H9 (cell line): Measurements from ENCODE around the gene ZNF264. TPM values are rescaled to one million over a fixed set of nuclear protein-coding genes. Genes with fewer than 3 reads are reported as not detected.

Source experiments
- DNase-seq: peaks from one replicate; pipeline ENCODE4 v3.0.0-alpha.2; 2017
- H2AFZ ChIP-seq: one replicate; pipeline ENCODE4 v1.6.1; 2013; ENCODE audit warnings: mild to moderate bottlenecking, low read length, control low read depth, moderate library complexity
- H2AK5ac ChIP-seq: 2 replicates; pipeline ENCODE4 v1.6.1; 2013; ENCODE audit warnings: low read length, control low read depth, mixed read lengths; ENCODE audit not compliant: insufficient read length
- H2BK120ac ChIP-seq: one replicate; pipeline ENCODE4 v1.6.1; 2013; ENCODE audit warnings: low read depth, mild to moderate bottlenecking, low read length, control low read depth, inconsistent platforms; ENCODE audit not compliant: poor library complexity, severe bottlenecking
- H2BK12ac ChIP-seq: 2 replicates; pipeline ENCODE4 v1.6.1; 2013; ENCODE audit warnings: low read length, control low read depth, mixed read lengths, low read depth; ENCODE audit not compliant: insufficient read length
- H2BK15ac ChIP-seq: 2 replicates; pipeline ENCODE4 v1.6.1; 2013; ENCODE audit warnings: low read depth, low read length, control low read depth
- H2BK20ac ChIP-seq: one replicate; pipeline ENCODE4 v1.6.1; 2013; ENCODE audit warnings: low read depth, mild to moderate bottlenecking, low read length, control low read depth, inconsistent platforms; ENCODE audit not compliant: poor library complexity, severe bottlenecking
- H2BK5ac ChIP-seq: 2 replicates; pipeline ENCODE4 v1.6.1; 2013; ENCODE audit warnings: low read length, control low read depth, mixed read lengths; ENCODE audit not compliant: insufficient read length
- H3K14ac ChIP-seq: 2 replicates; pipeline ENCODE4 v1.6.1; 2013; ENCODE audit warnings: low read length, control low read depth; ENCODE audit not compliant: insufficient read depth
- H3K18ac ChIP-seq: 2 replicates; pipeline ENCODE4 v1.6.1; 2013; ENCODE audit warnings: low read depth, mild to moderate bottlenecking, mixed read lengths, low read length, control low read depth; ENCODE audit not compliant: insufficient read length
- H3K23ac ChIP-seq: 2 replicates; pipeline ENCODE4 v1.6.1; 2013; ENCODE audit warnings: low read length, control low read depth, mixed read lengths, low read depth; ENCODE audit not compliant: insufficient read length
- H3K23me2 ChIP-seq: 2 replicates; pipeline ENCODE4 v1.6.1; 2013; ENCODE audit warnings: low read depth, mild to moderate bottlenecking, mixed read lengths, low read length, control low read depth; ENCODE audit not compliant: insufficient read length, poor library complexity, severe bottlenecking
- H3K27ac ChIP-seq: 2 replicates; pipeline ENCODE4 v1.5.1; 2013; ENCODE audit warnings: low read length, control low read depth, mixed read lengths, low read depth; ENCODE audit not compliant: insufficient read length
- H3K27me3 ChIP-seq: 2 replicates; pipeline ENCODE4 v1.6.1; 2013; ENCODE audit warnings: low read length, control low read depth, inconsistent platforms; ENCODE audit not compliant: insufficient read depth
- H3K4ac ChIP-seq: 2 replicates; pipeline ENCODE4 v1.6.1; 2013; ENCODE audit warnings: low read depth, mild to moderate bottlenecking, control low read depth, inconsistent platforms, low read length, moderate library complexity
- H3K4me1 ChIP-seq: 2 replicates; pipeline ENCODE4 v1.6.1; 2013; ENCODE audit warnings: low read length, control low read depth, inconsistent platforms; ENCODE audit not compliant: insufficient read depth
- H3K4me2 ChIP-seq: 2 replicates; pipeline ENCODE4 v1.6.1; 2013; ENCODE audit warnings: low read length, control low read depth, mixed read lengths; ENCODE audit not compliant: insufficient read length, insufficient read depth
- H3K56ac ChIP-seq: 2 replicates; pipeline ENCODE4 v1.6.1; 2013; ENCODE audit warnings: low read depth, mild to moderate bottlenecking, mixed read lengths, low read length, control low read depth; ENCODE audit not compliant: insufficient read length
- H3K79me1 ChIP-seq: 2 replicates; pipeline ENCODE4 v1.6.1; 2013; ENCODE audit warnings: low read depth, mild to moderate bottlenecking, moderate library complexity, low read length, control low read depth, inconsistent platforms; ENCODE audit not compliant: insufficient read depth, poor library complexity, severe bottlenecking
- H3K79me2 ChIP-seq: 2 replicates; pipeline ENCODE4 v1.6.1; 2013; ENCODE audit warnings: low read length, control low read depth, inconsistent platforms; ENCODE audit not compliant: insufficient read depth
- H3K9ac ChIP-seq: 2 replicates; pipeline ENCODE4 v1.6.1; 2013; ENCODE audit warnings: low read length, control low read depth, mixed read lengths; ENCODE audit not compliant: insufficient read length; ENCODE audit errors: extremely low read depth
- H3K9me3 ChIP-seq: one replicate; pipeline ENCODE4 v1.6.1; 2013; ENCODE audit warnings: low read depth, low read length, inconsistent platforms; ENCODE audit not compliant: control insufficient read depth
- H3T11ph ChIP-seq: one replicate; pipeline ENCODE4 v1.6.1; 2013; ENCODE audit warnings: mild to moderate bottlenecking, low read length, control low read depth, inconsistent platforms
- H4K20me1 ChIP-seq: one replicate; pipeline ENCODE4 v1.6.1; 2013; ENCODE audit not compliant: control insufficient read depth, insufficient read length, insufficient read depth
- H4K5ac ChIP-seq: 2 replicates; pipeline ENCODE4 v1.6.1; 2013; ENCODE audit warnings: low read depth, mild to moderate bottlenecking, mixed read lengths, low read length, control low read depth; ENCODE audit not compliant: insufficient read length
- H4K8ac ChIP-seq: replicated peaks from 2 replicates; pipeline ENCODE4 v1.6.1; 2013; ENCODE audit warnings: low read length, control low read depth, mixed read lengths, low read depth; ENCODE audit not compliant: insufficient read length
- H4K91ac ChIP-seq: 2 replicates; pipeline ENCODE4 v1.6.1; 2013; ENCODE audit warnings: low read depth, mild to moderate bottlenecking, moderate library complexity, mixed read lengths, low read length, control low read depth; ENCODE audit not compliant: insufficient read length
- H3K27ac Mint-ChIP-seq, 3 experiments: 2 replicates in 2 of 3; 3 replicates in 1 of 3; pipeline ENCODE4 v1.8.0; 2020 to 2021; ENCODE audit warnings: mixed read lengths in 3 of 3, mild to moderate bottlenecking in 1 of 3, moderate library complexity in 1 of 3
- H3K27me3 Mint-ChIP-seq: 2 replicates; pipeline ENCODE4 v1.8.0; 2021; ENCODE audit warnings: low read depth, mild to moderate bottlenecking, moderate library complexity, mixed read lengths
- H3K36me3 Mint-ChIP-seq, 3 experiments: 2 replicates in 2 of 3; 3 replicates in 1 of 3; pipeline ENCODE4 v1.8.0; 2020 to 2021; ENCODE audit warnings: low read depth in 3 of 3, mixed read lengths in 3 of 3; ENCODE audit not compliant: insufficient read depth in 1 of 3
- H3K4me1 Mint-ChIP-seq, 2 experiments: 2 replicates each; pipeline ENCODE4 v1.8.0; 2020; ENCODE audit warnings: mixed read lengths in 2 of 2
- H3K4me3 Mint-ChIP-seq, 2 experiments: 2 replicates in 1 of 2; 3 replicates in 1 of 2; pipeline ENCODE4 v1.8.0; 2020 to 2021; ENCODE audit warnings: mild to moderate bottlenecking in 2 of 2, mixed read lengths in 2 of 2, moderate library complexity in 1 of 2
- H3K9me3 Mint-ChIP-seq, 2 experiments: 2 replicates in 1 of 2; 3 replicates in 1 of 2; pipeline ENCODE4 v1.8.0; 2020; ENCODE audit warnings: mild to moderate bottlenecking in 2 of 2, mixed read lengths in 2 of 2, moderate library complexity in 1 of 2
- WGBS: extraction: QIAGEN DNeasy Blood & Tissue Kit; methylation state at CpG from one replicate; pipeline ENCODE4 v1.1.7; 2013; ENCODE audit warnings: missing lambda C conversion rate, low lambda C conversion rate, mixed read lengths; ENCODE audit not compliant: insufficient read length; ENCODE audit errors: extremely low coverage; 5-methylcytosine and 5-hydroxymethylcytosine counted together
- total RNA-seq: library from RNA; stranded (reverse); gene quantifications from 2 replicates; pipeline ENCODE4 v1.2.1, GENCODE V29; 2021
- TF ChIP-seq, protein P1 (sequence below): fragments of 200-600 bp; sonication (generic); conservative IDR thresholded peaks from 3 replicates; pipeline ENCODE4 v1.8.0; 2021; ENCODE audit warnings: antibody characterized with exemption, mild to moderate bottlenecking

The ZNF264 gene
- total RNA-seq, 1 experiment from 2014 or later = 25.3 TPM

DNA sequence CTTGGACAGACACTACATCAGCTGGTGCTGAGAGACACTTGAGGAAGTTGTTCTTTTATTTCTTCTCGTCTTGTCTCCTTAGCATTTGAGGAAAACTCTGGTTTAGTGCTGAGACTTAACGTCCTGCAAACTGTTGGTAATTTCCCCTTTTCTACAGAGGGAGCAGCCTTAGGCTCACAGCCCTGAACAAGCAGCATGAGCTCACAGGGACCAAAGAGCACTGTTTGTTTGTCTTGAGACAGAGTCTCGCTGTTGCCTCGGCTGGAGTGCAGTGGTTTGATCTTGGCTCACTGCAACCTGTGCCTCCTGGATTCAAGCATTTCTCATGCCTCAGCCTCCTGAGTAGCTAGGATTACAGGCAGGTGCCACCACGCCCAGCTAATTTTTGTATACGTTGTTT, 54.7 kb downstream of the ZNF264 start:
- no peaks in the 10 kb centered on the region for H3K27me3 ChIP-seq
- no peak overlapping the region for H2BK12ac ChIP-seq
- no peak overlapping the region for H2BK5ac ChIP-seq
- no peak overlapping the region for H3K9ac ChIP-seq
- no peak overlapping the region for H3K14ac ChIP-seq
- no peak overlapping the region for H3K4me3 Mint-ChIP-seq
- no peak overlapping the region for H2BK20ac ChIP-seq
- DNase-seq = no peak
- no peak overlapping the region for H3K4me2 ChIP-seq
- no peak overlapping the region for H3K18ac ChIP-seq
- peaks cover 6 to 9% of the 10 kb centered on the region in 2 experiments for H3K4me1 Mint-ChIP-seq
- no peak overlapping the region for H2BK15ac ChIP-seq
- H3K56ac ChIP-seq = no peak overlapping the region
- H3K27ac Mint-ChIP-seq = no peak overlapping the region
- H2AK5ac ChIP-seq = no peak overlapping the region
- peaks cover 7% of the 10 kb centered on the region for H3K23me2 ChIP-seq
- no peaks in the 10 kb centered on the region for H3K27me3 Mint-ChIP-seq
- H3K27ac ChIP-seq = no peak overlapping the region
- H4K91ac ChIP-seq = no peak overlapping the region
- no peaks in the 10 kb centered on the region for H3K9me3 ChIP-seq
- WGBS = no CpG with 5 or more reads among the region's 6 CpGs
- TF ChIP-seq, protein P1, sequence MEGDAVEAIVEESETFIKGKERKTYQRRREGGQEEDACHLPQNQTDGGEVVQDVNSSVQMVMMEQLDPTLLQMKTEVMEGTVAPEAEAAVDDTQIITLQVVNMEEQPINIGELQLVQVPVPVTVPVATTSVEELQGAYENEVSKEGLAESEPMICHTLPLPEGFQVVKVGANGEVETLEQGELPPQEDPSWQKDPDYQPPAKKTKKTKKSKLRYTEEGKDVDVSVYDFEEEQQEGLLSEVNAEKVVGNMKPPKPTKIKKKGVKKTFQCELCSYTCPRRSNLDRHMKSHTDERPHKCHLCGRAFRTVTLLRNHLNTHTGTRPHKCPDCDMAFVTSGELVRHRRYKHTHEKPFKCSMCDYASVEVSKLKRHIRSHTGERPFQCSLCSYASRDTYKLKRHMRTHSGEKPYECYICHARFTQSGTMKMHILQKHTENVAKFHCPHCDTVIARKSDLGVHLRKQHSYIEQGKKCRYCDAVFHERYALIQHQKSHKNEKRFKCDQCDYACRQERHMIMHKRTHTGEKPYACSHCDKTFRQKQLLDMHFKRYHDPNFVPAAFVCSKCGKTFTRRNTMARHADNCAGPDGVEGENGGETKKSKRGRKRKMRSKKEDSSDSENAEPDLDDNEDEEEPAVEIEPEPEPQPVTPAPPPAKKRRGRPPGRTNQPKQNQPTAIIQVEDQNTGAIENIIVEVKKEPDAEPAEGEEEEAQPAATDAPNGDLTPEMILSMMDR = no peak
- H3K36me3 Mint-ChIP-seq = peaks cover 22 to 52% (median 49%) of the 10 kb centered on the region in 3 experiments; a peak in 6 of 7 replicates
- H4K5ac ChIP-seq = no peak overlapping the region
- H3K23ac ChIP-seq = no peak overlapping the region
- no peak overlapping the region for H2AFZ ChIP-seq
- H4K20me1 ChIP-seq = no peaks in the 10 kb centered on the region
- no peaks in the 10 kb centered on the region for H3K9me3 Mint-ChIP-seq
- H2BK120ac ChIP-seq = no peak overlapping the region
- H3K79me2 ChIP-seq = peaks cover 15% of the 10 kb centered on the region; the same call in 1 of the 2 replicates
- H3T11ph ChIP-seq = no peak overlapping the region
- H3K4ac ChIP-seq = no peak overlapping the region
- peaks cover 4% of the 10 kb centered on the region for H3K79me1 ChIP-seq
- H4K8ac ChIP-seq = no peak overlapping the region
- no peaks in the 10 kb centered on the region for H3K4me1 ChIP-seq
